D341Med (cell line): Measurements from ENCODE around the gene ANGPT4.

Source experiments
- DNase-seq: peaks from one replicate; pipeline ENCODE4 v3.0.0; 2012; ENCODE audit warnings: low spot score

The ANGPT4 gene, protein sequence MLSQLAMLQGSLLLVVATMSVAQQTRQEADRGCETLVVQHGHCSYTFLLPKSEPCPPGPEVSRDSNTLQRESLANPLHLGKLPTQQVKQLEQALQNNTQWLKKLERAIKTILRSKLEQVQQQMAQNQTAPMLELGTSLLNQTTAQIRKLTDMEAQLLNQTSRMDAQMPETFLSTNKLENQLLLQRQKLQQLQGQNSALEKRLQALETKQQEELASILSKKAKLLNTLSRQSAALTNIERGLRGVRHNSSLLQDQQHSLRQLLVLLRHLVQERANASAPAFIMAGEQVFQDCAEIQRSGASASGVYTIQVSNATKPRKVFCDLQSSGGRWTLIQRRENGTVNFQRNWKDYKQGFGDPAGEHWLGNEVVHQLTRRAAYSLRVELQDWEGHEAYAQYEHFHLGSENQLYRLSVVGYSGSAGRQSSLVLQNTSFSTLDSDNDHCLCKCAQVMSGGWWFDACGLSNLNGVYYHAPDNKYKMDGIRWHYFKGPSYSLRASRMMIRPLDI

DNA sequence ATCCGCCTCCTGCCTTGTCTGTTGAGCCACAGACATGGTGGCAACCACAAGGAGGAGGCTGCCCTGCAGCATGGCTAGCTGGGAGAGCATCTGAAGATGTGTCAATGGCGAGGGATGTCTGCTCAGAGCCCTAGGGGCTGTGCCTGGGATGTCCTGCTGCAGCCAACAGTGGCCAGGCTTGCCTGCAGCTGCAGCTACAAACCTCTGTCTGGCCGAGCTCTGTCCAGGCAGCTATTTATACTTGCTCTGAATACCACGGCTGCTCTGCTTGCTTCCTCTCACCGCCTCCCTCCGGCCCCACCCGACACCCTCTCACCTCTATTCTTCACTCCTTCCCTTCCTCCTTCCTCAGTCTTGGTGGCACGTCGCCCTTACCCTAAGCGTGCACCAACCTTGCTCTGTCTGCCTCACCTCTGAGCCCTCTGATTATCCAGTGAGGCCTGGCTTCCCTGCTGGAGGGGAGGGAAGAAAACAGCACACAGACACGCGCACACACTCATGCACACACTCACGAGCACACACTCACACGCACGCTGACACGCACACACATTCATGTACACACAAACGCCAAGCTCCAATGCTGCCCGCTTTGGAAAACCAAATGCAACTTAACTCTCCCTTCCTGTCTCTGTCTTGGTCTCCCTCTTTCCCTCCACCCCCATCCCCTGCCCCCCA, at the start of gene ANGPT4:
TSS of gene ANGPT4 (minus strand) at position 210 of the 675 bp plus-strand sequence. CDS start at position 90, 120 bp downstream.
- no peak for DNase-seq

DNA sequence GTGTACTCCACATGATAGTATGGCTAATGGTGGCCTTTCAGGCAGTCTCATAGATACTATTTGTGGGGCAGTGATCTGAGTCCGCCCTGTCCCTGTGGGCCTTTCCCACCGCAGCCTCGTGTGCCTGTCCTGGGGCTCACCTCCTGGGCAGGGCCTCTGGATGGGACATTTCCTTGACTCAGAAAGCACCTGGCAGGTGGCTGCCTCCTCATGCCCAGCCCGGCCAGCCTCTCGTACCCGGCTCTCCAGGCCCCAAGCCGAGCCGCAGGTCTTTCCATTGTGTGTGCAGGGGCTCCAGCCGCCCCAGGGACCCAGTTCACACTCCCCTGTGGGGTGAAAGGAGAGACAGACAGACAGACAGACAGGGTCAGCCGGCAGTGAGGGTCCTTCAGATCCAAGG, 47.7 kb upstream of the ANGPT4 start:
- DNase-seq, result no peak

GRCh38 chr20:962683-963082, 46.5 kb upstream of the ANGPT4 start:
- DNase-seq, result no peak

- no peak for DNase-seq
Measured at GRCh38 chr20:962223-962622, 46.1 kb upstream of the ANGPT4 start.

DNA sequence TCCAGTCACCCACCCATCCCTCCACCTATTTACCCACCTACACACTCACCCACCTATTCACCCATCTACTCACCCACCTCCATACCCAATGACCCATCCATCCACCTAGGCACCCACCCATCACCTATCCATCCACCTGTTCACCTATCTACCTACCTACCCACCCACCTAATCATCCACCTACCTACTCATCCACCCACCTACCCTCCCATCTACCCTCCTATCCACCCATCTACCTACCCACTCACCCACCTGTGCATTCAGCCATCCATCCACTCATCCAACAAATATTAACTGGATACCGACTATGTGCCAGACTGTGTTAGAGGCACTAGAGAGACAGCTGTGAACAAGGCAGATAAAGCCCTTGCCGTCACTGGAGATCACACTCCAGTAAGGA, 45.6 kb upstream of the ANGPT4 start:
- no peak for DNase-seq

DNA sequence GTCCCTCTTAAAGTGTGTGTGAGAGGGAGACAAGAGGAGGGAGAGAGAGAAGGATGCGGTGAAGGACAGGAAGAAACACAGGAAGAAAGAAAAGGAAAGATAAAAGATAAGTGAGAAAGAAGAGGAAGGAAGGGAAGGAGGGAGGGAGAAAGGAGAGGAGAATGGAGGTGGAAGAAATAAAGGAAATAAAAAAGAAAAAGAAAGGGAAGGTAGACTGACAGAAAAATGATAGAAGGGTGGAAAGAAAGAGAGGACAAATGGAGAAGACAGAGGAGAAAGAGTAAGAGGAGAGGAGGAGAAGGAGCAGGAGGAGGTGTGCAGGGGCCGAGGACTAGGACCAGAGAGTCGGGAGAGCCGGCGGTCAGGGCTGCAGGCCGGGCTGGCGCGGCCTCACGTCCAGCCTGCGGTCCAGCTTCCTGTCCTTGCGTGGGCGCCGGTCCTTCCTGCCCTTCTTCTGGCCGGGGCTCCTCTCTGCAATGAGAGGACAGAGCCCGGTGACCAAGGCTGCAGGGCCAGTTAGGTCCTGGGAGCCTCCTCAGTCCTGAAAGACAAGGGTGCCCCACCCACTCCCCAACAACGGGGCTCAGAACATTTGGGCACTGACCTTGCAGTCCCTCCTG, 44.0 kb upstream of the ANGPT4 start:
- no peak for DNase-seq

- DNase-seq, result no peak
Measured at GRCh38 chr20:958936-959815, 43.0 kb upstream of the ANGPT4 start.

- no peak for DNase-seq
Measured at GRCh38 chr20:957544-957943, 41.4 kb upstream of the ANGPT4 start.

GRCh38 chr20:956330-956951, 40.3 kb upstream of the ANGPT4 start:
- DNase-seq, result peak; percentile 88

- no peak for DNase-seq
Measured at GRCh38 chr20:955656-956055, 39.5 kb upstream of the ANGPT4 start.

DNA sequence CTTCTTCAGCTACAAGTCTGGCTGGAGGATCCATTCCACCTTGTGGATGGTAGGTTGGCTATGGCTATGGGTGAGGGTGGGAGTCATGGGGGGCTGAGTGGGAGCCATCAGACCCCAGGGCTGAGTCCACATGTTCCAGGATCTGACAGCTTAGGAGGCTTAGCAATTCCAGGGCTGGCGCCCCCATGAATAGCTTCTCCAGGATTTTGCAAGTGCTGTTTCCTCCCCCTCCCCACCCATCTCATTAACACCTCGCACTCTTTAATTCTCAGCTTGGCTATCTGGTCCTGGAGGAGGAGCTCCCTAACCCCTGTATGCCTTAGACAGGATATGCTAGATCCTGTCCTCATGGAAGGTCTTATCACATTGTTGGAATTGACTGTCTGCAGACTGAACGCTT, 39.0 kb upstream of the ANGPT4 start:
- no peak for DNase-seq

DNA sequence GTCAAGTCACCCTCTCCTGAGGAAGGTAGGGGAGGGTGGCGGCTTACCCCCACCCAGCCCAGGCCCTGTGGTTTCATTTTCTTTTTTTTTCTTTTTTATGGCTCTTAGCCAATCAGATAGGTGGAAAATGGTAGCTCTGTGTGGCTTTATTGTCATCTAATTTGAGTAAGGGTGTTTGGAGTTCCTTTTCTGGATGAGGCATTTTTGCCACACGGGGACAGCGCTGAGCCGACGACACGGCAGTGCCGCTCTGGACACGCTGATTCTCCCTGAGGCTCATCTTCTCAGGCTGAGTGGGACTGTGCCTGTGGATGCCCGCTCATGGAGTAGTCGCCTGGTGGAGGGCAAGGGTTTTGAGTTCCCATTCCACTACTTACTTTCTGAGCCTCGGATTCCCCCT, 37.6 kb upstream of the ANGPT4 start:
- peak; percentile 76 for DNase-seq

DNA sequence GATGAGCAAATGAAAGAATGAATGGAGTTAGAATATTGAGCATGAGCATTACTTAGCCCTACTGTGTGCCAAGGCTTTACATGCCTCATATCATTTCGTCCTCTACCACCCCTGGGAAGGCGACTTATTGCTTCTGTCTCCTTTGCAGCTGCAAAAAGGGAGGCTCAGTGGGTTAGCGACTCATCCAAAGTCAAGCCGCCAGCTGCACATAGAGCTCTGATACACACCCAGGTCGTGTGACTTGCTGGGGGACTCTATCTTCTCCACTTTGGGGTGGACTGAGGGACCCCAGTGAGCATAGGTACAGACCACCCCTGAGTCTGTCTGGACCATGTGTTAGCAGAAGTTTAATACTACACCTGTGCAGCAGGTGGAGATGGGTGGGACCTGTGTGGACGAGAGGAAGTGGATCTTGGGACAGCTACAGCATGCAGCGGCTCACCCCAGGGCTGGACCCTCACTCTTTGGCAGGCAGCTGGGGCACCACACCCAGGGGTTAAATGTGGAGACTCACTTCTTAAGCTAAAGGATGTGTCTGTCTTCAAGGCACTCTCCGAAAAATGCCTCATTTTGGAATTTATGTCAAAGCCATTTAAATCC, 36.2 kb upstream of the ANGPT4 start:
- no peak for DNase-seq

DNA sequence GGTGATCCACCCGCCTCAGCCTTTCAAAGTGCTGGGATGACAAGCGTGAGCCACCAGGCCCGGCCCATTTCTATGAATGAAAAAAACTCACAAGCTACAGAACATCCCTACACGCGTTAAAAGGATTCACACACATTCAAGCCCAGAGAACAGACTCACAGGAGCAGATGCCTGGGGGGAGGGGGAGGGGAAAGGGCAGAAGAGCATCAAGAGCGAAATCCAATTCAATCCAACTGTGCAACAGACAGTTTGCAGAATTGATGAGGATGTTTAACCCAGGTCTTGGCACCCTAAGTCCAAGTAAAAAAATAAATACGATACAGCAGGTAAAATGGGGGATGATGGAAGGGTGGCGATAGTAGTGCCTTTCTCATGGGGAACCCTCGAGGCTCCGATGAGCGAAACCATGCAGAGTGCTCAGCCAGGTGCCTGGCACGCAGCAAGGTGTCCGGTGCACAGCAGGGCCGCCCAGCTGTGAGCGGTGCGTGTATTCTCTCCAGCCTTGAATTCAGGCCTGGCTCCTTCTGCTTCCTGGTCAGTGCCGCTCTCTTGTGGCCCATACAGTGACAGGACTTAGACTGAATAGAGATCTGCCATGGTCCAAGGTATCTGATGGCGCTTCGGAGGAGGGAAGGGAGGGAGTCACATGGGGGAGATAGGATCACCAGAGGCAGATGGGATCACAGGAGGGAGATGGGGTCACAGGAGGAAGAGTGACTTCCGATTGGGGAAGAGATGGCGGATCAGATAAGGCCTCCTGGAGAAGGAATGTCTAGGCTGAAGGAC, 35.4 kb upstream of the ANGPT4 start:
- no peak for DNase-seq

- no peak for DNase-seq
Measured at GRCh38 chr20:949717-950116, 33.6 kb upstream of the ANGPT4 start.

- DNase-seq, result no peak
Measured at GRCh38 chr20:946826-947225, 30.7 kb upstream of the ANGPT4 start.

DNA sequence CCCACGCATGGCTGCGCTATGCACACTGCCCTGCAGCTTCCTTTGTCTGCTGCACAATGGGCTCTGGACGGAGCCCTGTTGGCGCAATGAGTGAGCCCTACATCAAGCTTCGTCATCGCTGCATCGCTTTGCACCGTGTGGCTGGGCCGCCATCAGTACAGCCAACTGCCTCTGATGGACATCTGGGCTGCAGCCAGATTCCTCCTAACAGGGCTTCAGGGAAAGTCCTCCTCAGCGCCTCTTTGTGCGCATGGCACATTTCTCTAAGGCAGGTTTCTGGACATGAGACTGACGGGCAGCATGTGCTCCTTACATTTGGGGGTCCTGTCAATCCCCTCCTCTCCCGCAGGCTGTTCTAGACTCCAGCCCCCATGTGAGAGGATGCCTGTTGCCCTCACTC, 29.7 kb upstream of the ANGPT4 start:
- DNase-seq, result no peak

DNA sequence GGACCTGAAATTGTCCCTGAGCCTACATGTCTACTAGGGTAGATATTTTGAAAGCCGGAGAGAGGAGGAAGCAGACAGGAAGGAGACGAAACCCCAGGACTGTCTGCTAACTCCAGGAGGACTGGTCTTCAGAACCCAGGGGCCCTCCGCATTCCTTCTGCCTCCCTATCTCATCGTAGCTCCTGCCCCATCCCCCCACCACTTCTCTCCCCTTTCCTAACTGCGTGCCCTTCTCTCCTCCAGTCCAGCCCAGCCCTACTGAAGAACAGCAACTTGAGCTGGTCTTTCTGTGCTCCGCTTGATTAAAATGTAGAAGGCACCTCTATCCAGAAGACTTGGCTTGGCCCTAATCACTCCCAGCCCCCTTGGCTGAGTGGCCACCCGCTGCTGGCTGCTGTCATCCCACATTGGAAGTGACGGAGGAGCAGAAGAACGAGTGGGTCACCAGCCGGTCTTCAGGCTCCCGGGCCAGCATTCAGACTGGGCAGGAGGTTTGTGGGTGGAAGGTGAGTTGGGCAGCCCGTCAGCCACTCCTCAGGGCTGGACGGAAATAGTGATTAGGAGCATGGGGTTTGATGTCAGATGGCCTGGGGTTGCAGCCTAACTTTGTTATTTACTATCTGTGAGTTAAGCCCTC, 28.8 kb upstream of the ANGPT4 start:
- DNase-seq, result no peak

- no peak for DNase-seq
Measured at GRCh38 chr20:944148-944547, 28.0 kb upstream of the ANGPT4 start.

DNA sequence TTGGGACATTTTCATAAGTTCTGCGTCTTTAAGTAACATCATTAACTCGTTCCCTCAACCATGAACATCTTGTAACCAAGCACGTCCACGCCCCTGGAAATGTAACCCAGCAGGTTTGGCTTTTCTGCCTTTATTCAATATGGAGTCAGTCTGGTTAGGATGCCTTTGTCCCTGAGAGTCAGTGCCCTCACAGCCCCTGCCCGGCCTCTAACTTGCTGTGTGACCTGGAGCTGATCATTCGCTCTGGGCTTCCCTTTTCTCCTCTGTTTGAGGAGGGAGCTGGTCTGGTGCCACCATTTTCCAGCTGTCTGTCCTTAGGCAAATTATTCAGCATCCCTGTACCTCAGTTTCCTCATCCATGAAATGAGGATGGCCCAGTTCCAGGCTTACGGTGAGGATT, 26.5 kb upstream of the ANGPT4 start:
- no peak for DNase-seq
